ENCODE measurements around the gene HSD3B2. TPM values are rescaled to one million over a fixed set of nuclear protein-coding genes. Genes with fewer than 3 reads are reported as not detected.

HSD3B2 gene
- total and polyA plus RNA-seq, 2 donors (not counting 3 experiments of a cell fraction or from before 2014, with no cell fraction given): not detected

DNA sequence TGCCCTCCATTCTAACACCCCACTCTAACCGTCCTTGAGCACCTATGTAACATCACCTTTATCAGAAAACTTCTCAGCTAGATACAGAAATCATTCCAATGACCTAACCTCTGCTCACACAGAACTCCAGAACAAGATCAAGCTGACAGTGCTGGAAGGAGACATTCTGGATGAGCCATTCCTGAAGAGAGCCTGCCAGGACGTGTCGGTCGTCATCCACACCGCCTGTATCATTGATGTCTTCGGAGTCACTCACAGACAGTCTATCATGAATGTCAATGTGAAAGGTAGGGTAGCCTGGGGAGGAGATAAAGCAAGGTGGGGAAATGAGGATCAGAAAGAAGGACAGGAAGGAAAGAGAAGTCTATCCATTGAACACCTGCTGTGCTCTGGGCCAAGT is 27.8 kb downstream of the HSD3B2 start:
- Histone ChIP-seq H2AFZ (ENCODE audit: low read depth, low read length) (no peak overlapping the region), H3K27ac (ENCODE audit: insufficient read depth, low read depth, low read length) (no peak overlapping the region), H3K9me3 (replicated peaks; ENCODE audit: control insufficient read depth, insufficient read depth, low read length) (no peaks in the 10 kb centered on the region), H3K27me3 (ENCODE audit: control insufficient read depth in 2 of 2, insufficient read depth in 2 of 2, low read length in 2 of 2) (no peaks in the 10 kb centered on the region), H3K9me1 (replicated peaks; ENCODE audit: control insufficient read depth, extremely low read depth, insufficient read depth, low read length) (no peaks in the 10 kb centered on the region), H4K20me1 (replicated peaks; ENCODE audit: control insufficient read depth, extremely low read depth, insufficient read depth, low read length) (no peaks in the 10 kb centered on the region), H3K9ac (replicated peaks; ENCODE audit: extremely low read depth, insufficient read depth, low read length) (no peak overlapping the region), H3K36me3 (ENCODE audit: control insufficient read depth in 2 of 2, extremely low read depth in 1 of 2, insufficient read depth in 2 of 2, low read length in 2 of 2) (no peaks in the 10 kb centered on the region), H3K4me1 (ENCODE audit: control insufficient read depth, extremely low read depth, insufficient read depth, low read length) (no peaks in the 10 kb centered on the region), H3K79me2 (ENCODE audit: control insufficient read depth, insufficient read depth, low read length) (no peaks in the 10 kb centered on the region), H3K4me2 (ENCODE audit: insufficient read depth, low read length) (no peak overlapping the region), H3K4me3 (replicated peaks in 1 of 3; ENCODE audit: insufficient read depth in 1 of 3, low read depth in 1 of 3, low read length in 3 of 3) (no peak overlapping the region)
- BruUV-seq (replicated peaks): no TSS peak
- intact Hi-C loops (cut with micrococcal nuclease): no loop called here
- POLR2A ChIA-PET: no interaction called here
- TF ChIP-seq, protein P1, sequence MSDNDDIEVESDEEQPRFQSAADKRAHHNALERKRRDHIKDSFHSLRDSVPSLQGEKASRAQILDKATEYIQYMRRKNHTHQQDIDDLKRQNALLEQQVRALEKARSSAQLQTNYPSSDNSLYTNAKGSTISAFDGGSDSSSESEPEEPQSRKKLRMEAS (IDR thresholded peaks at IDR 0.05; ENCODE audit: insufficient read depth, insufficient read length): no peak
- TF ChIP-seq POLR2AphosphoS5 (IDR thresholded peaks at IDR 0.05; ENCODE audit: insufficient read depth, low read depth, low read length): no peak
- TF ChIP-seq MYC (IDR thresholded peaks at IDR 0.05; ENCODE audit: low read depth, low read length): no peak
- TF ChIP-seq FOS (IDR thresholded peaks at IDR 0.05; ENCODE audit: borderline replicate concordance, insufficient read depth, low read length): no peak
- no peak for TF ChIP-seq JUN (IDR thresholded peaks at IDR 0.05; ENCODE audit: borderline replicate concordance, insufficient read depth, insufficient read length, low read depth)
- TF ChIP-seq, protein P2, sequence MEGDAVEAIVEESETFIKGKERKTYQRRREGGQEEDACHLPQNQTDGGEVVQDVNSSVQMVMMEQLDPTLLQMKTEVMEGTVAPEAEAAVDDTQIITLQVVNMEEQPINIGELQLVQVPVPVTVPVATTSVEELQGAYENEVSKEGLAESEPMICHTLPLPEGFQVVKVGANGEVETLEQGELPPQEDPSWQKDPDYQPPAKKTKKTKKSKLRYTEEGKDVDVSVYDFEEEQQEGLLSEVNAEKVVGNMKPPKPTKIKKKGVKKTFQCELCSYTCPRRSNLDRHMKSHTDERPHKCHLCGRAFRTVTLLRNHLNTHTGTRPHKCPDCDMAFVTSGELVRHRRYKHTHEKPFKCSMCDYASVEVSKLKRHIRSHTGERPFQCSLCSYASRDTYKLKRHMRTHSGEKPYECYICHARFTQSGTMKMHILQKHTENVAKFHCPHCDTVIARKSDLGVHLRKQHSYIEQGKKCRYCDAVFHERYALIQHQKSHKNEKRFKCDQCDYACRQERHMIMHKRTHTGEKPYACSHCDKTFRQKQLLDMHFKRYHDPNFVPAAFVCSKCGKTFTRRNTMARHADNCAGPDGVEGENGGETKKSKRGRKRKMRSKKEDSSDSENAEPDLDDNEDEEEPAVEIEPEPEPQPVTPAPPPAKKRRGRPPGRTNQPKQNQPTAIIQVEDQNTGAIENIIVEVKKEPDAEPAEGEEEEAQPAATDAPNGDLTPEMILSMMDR (IDR thresholded peaks at IDR 0.05; ENCODE audit: extremely low read depth in 1 of 2, insufficient read depth in 1 of 2, low read depth in 1 of 2, low read length in 2 of 2): no peak
- no peak for TF ChIP-seq POLR2A (IDR thresholded peaks at IDR 0.05; ENCODE audit: low read depth, low read length)
- TF ChIP-seq GATA2 (IDR thresholded peaks at IDR 0.05; ENCODE audit: insufficient read depth, insufficient read length, low read depth, low read length): no peak
- no peak for TF ChIP-seq EZH2 (IDR thresholded peaks at IDR 0.05; ENCODE audit: borderline replicate concordance, low read depth, low read length, severe bottlenecking)
- dilution Hi-C loops (cut with MboI; ENCODE audit: extremely low pct_ligation_motif_present, low sequenced_read_pairs): no loop called here
- CTCF ChIA-PET: no interaction called here
- FAIRE-seq: no peak
- no peak for DNase-seq (ENCODE audit: low read depth, low spot score)

Measured in endothelial cell of umbilical vein (primary cell).